ENCODE data around the gene TNFRSF8.

- TF ChIP-seq CTCF (conservative IDR thresholded peaks at IDR 0.05 in 1 of 2, IDR thresholded peaks at IDR 0.05 in 1 of 2; ENCODE audit: extremely low read depth in 1 of 2, insufficient read depth in 1 of 2, low read depth in 1 of 2, low read length in 2 of 2) (no peak), EZH2 (IDR thresholded peaks at IDR 0.05; ENCODE audit: borderline replicate concordance, low read length) (no peak)
These were observed 9.2 kb upstream of the TNFRSF8 start for GRCh38 chr1:12053752-12054548.

Data from mammary epithelial cell (primary cell).